DMS53 (cell line): ENCODE results near the gene AKR1C1.
"Not testable (repeated sequence)": the region's sequence is repeated elsewhere in the genome, so short reads cannot be mapped to it uniquely, and the experiment has no call there.

Experiments
- DNase-seq: peaks from one replicate; lab custom pipeline; 2025; lab: John Stamatoyannopoulos, UW

The AKR1C1 gene

DNA sequence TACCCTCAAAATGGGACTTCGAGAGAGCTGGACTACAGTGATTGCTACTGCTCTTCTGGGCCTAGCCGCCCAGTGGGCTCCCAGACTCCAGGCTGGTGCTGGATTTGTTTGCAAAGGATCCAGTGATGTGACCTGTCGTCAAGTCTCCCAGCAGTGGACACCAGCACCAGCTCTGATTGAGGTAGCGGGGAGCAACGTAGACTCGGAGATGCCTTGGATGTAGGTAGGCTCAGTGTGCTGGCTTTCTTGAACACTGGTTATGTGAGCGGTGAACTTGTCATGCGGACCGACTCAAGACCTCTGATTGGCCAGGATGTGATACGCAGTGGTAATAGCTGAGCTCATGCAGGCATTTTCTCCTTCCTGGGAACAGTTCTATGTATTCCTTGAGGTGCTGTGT is 21.0 kb downstream of the AKR1C1 start:
- no peak for DNase-seq

DNA sequence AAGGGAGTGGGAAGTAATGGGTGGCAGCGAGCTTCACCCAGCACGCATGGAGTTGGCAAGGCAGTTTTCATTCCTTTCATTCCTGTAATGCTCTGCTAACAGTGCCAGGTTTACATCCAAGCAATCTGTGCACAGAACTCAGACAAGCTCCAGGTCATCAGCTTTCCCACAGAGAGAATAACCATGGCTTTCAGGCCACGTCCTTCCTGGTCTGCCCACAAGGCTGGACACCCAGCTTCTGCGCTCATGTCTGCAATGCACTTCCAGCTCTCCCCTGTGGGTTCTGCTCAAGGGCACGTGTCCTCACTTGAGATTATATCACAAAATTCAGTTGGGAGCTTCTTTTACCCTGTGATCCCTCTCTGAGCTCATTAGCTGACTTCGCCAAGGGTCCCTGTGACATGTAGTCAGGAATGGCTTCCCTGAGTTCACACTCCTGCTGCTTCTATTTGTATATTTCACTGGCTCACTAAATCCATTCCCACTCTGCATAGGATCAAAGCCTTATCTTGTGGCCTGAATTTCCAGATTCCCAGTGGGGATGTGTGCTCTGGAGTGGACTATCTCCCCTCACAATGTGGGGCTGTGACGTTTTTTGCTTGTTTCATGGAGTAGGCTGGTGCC is 21.9 kb downstream of the AKR1C1 start:
- DNase-seq: no peak

GRCh38 chr10:4988000-4988641 is 24.9 kb downstream of the AKR1C1 start:
- DNase-seq: not testable (repeated sequence)

DNA sequence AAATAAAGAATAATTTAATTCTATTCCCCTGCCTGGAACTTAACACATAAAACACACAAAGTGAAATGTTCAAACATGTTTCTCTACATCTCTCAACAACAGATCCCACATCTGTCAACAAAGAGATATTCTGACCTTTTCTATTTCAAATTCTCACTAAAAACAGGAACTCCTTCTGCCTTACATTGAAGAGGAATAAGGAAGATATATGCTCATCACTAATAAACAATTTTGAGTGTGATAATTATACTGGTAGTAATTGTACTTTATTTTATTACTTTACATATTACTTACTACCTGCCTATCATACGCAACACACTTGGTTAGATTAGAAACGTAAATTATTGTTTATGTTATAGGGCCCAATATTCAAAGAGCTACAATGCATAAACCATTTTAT is 27.0 kb downstream of the AKR1C1 start:
- DNase-seq: no peak

- DNase-seq: not testable (repeated sequence)
Observed at GRCh38 chr10:4991463-4991862, 28.2 kb downstream of the AKR1C1 start.

DNA sequence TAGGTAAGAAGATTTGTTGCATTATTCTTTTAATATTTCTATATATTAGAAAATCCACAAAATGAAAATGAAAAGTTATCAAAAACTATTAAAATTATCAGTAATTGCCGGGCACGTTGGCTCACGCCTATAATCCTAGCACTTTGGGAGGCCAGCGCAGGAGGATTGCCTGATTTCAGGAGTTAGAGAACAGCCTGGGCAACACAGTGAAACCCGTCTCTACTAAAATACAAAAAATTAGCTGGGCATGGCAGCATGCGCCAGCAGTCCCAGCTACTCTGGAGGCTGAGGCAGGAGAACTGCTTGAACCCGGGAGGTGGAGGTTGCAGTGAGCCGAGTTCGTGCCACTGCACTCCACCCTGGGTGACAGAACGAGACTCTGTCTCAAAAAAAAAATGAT is 29.3 kb downstream of the AKR1C1 start:
- not testable (repeated sequence) for DNase-seq

DNA sequence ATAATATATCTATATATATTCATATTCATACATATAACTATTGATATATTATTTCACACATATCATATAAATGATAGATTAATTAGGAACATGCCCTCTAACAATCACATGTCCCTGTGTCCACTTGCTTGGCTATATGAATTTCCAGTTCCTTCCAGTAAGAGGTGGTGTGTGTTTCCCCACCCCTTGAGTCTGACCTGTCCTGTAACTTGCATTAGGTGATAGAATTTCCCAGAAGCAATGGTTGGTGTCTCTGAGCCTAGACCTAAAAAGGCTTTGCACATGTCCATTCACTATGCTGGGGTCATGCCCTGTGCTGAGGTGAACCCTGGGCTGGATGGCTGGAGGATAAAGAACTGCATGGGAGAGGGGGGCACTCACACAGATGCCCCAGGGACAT is 31.0 kb downstream of the AKR1C1 start:
- DNase-seq: not testable (repeated sequence)

GRCh38 chr10:4998671-4999070 is 35.5 kb downstream of the AKR1C1 start:
- no peak for DNase-seq

DNA sequence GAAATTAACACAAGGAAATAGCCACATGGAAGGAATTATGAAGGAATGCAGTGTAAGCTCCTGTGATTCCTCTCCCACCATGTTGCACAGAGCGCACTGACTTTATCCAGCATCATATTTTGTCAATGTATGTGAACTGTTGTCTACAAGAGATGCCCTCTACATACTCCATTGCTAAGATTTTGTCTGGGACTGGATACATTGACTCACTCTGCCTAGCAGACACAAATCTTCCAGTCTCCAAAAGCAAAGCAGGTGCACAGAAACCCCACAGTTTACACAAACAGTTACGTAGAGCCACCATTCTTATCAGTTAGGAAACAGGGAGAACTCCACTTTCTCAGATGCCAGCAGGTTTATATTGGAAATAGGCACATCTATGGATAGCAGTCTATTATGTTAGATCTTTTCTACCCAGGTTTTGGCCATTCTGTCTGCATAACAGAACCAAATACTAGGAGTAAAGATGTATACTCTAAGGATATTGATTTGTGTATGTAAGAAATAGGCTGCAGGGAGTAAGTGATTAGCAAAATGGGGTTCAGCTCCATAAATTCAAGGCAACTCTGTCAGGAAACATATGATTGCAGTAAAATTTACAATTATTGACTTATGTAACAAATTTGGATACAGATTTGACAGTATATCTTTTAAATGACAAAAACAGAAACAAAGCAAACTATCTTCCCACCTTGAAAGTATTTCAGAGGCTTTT is 39.0 kb downstream of the AKR1C1 start:
- DNase-seq: no peak

DNA sequence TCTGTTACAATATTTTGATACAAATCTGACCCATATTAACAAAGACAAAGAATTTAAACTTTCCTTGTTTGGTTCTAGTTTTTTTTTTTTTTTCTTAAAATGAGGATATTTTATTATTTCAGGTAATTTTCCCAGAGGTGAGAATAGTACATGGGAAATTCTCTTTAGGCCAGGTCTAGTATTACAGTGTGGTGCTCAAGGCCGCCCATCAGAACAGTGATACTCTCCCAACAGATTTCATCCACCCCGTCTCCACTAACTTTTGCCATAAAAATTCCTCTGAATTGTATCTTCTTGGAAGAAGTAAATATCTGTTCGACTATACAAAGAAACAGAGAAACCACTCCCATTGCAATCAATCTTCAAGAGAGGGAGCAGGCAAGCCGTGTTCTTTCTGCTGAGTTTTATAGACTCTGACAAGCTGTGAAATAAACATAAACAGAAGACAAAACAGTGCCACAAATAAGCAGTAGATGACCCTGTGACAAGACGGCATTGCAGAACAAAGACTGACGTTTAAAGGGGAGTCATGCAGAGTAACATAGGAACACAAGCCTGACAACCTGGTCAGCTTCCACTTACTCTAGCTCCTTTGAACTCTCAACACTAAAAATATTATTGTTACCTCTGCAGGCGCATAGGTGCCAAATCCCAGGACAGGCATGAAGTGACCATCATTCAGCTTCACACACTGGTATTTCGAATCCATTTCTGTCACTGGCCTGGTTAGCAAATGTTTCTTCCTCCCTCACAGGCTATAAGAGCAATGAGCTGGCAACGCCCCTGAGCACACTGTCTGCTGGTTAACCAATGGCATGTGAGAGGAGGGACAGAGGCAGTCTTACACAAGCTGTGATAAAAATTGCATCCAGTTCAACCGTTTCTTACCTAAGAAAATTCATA is 40.2 kb downstream of the AKR1C1 start, which contains the start of gene AKR1C2:
Gene AKR1C2 (minus strand): TSS at position 731 of the 903 bp plus-strand sequence. CDS start 22 bp downstream, at position 709.
- DNase-seq: not testable (repeated sequence)

GRCh38 chr10:5004030-5004385 is 40.8 kb downstream of the AKR1C1 start:
- not testable (repeated sequence) for DNase-seq

DNA sequence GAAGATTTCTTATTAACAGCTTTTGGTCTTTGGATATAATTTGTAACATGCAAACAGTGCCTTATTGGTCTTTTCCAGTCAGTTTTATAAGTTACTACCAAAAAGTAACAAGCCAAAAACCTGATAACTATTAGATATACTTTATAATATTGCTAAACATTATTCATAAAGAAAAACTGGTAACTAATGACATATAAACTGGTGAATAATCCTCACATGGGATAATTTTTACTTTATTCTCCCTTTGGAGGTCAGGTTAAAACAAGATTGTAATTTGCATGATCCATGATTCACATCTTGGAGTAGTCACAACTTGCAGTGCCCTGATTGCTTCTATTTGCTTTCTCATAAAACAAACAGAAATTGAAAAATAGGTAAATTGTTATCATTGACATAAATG is 41.3 kb downstream of the AKR1C1 start:
- DNase-seq: not testable (repeated sequence)

GRCh38 chr10:5008857-5009548 is 45.8 kb downstream of the AKR1C1 start:
- DNase-seq: peak; percentile 58

DNA sequence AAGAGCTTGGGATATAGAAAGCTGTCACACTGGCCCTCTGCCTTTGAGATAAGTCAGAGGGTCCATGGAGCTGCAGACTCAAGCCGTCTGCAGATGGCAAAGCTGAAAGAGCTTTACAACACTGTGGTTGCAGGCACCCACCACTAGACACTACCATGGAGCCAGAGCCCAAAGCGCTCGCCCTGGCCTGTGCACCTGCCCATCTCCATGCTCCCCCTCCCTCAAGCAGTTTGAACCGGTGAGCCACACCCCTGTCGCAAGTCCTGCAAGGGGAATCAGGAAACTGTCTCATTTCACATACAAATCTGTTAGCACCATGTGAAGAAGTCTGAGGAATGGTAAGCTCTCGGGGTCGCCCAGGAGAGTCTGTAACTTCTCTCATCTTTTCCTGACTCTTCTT is 46.8 kb downstream of the AKR1C1 start:
- not testable (repeated sequence) for DNase-seq

- not testable (repeated sequence) for DNase-seq
Observed at GRCh38 chr10:5011392-5011791, 48.2 kb downstream of the AKR1C1 start.

DNA sequence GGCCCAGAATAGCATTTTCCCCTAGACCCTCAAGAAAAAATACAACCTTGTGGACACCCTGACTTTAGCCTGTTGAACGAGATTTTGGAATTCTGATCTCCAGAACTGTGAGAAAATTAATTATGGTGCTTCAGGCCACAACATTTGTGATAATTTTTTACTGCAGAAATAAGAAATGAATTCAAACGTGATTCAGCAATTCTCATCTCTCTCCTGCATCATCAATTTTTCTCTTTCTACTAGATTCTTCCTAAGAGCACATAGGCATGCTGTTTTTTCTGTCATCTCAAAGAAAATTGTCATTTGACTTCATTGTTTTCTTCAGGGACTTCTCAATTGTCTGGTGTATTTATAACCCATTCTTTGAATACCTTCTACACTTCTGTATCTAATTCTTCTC is 49.4 kb downstream of the AKR1C1 start:
- no peak for DNase-seq

DNA sequence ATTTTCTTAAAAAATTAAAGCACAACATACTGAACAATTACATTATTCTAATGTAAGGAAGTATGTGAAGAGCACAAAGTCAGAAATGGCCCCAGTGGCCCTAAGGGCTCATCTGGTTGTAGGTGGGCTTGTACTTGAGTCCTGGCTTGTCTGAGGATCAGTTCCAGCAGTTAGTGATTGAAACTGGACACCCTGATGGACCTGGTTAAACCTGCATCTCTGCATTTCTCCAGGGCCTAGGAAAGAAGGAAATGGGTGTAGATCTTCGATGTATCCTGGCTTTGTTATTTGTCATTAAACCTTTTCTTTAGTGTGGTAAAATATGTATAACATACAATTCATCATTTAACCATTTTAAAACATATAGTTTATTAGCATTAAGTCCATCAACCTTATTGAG is 50.2 kb downstream of the AKR1C1 start:
- peak; percentile 35 for DNase-seq

DNA sequence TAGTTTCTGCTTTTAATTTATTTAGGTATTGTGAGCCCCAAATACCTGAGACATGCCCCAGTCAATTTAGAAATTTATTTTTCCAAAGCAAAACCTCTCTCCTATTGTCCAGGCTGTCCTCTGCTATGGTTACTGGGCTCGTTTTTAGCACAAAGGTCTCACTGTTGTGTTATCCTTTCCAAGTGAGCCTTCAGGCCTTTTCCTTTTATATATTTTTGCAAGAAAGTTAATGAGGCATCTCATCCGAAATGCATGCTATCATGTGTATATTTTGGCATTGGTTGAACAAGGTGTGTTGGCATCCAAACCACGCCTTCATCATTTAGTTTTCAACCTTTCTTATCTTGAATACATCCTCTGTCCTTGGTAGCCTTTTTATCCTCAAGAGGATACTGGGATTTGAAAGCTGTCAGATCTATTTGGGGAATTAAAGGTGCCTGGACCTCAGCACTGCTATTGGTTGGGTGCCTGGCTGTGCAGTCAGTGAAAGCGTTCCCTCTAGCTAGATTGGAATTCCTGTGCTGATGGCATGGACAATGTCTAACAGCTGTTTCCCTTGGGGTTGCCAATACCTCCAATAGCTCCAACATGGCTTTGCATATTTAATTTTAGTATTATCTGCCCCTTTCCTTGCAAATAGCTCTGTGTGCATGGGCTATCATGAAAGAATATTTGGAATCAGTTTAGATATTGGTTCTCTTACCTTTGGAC is 51.1 kb downstream of the AKR1C1 start:
- DNase-seq: not testable (repeated sequence)

GRCh38 chr10:5014936-5015335 is 51.7 kb downstream of the AKR1C1 start:
- DNase-seq: peak; percentile 64

- no peak for DNase-seq
Observed at GRCh38 chr10:5018134-5018533, 54.9 kb downstream of the AKR1C1 start.
